K562 (cell line): ENCODE data around the gene SYMPK.

Source experiments
- AFF1 ChIP-seq, 2 experiments: fragments of 450-650 bp; IDR thresholded peaks; 2 replicates each; pipeline ENCODE4 v1.6.1; 2018; ENCODE audit warnings: mild to moderate bottlenecking in 2 of 2, low read depth in 1 of 2; ENCODE audit not compliant: partially characterized antibody in 2 of 2
- CTCF ChIP-seq, 3 experiments: IDR thresholded peaks in 2 of 3; conservative IDR thresholded peaks in 1 of 3; 2 replicates each; pipeline ENCODE4 v1.5.1; 2011 to 2012; ENCODE audit warnings: low read length in 3 of 3, mild to moderate bottlenecking in 3 of 3, control low read depth in 2 of 3, improper control_type of control experiment in 1 of 3, inconsistent platforms in 1 of 3, low read depth in 1 of 3, mixed read lengths in 1 of 3, moderate library complexity in 1 of 3; ENCODE audit not compliant: insufficient read depth in 2 of 3
- FOXA1 ChIP-seq: fragments of 450-650 bp; IDR thresholded peaks from 2 replicates; pipeline ENCODE4 v1.6.1; 2016; ENCODE audit warnings: mild to moderate bottlenecking, borderline replicate concordance
- MNT ChIP-seq, 2 experiments: fragments of 450-650 bp; conservative IDR thresholded peaks; 2 replicates each; pipeline ENCODE4 v1.6.1; 2017; ENCODE audit warnings: mild to moderate bottlenecking in 2 of 2, moderate library complexity in 2 of 2
- NR2C1 ChIP-seq, 2 experiments: fragments of 450-650 bp; IDR thresholded peaks; 2 replicates each; pipeline ENCODE4 v1.6.1; 2017; ENCODE audit warnings: mild to moderate bottlenecking in 2 of 2, antibody characterized with exemption in 1 of 2, inconsistent platforms in 1 of 2, missing compliant biosample characterization in 1 of 2, missing genetic modification characterization in 1 of 2
- PATZ1 ChIP-seq: fragments of 250-450 bp; sonication (Bioruptor Pico); IDR thresholded peaks from 2 replicates; pipeline ENCODE4 v1.5.0; 2020; ENCODE audit warnings: mild to moderate bottlenecking, borderline replicate concordance
- TAF1 ChIP-seq: IDR thresholded peaks from 2 replicates; pipeline ENCODE4 v1.6.1; 2011; ENCODE audit warnings: mild to moderate bottlenecking, low read length, moderate library complexity; ENCODE audit not compliant: insufficient read depth, control insufficient read depth, severe bottlenecking; ENCODE audit errors: extremely low read depth
- ZNF280A ChIP-seq: fragments of 450-650 bp; IDR thresholded peaks from 2 replicates; pipeline ENCODE4 v1.6.1; 2018; ENCODE audit warnings: mild to moderate bottlenecking, low read depth; ENCODE audit not compliant: partially characterized antibody

- no peak for TF ChIP-seq TAF1
- TF ChIP-seq CTCF (IDR thresholded peaks at IDR 0.05 in 2 of 3, conservative IDR thresholded peaks at IDR 0.05 in 1 of 3; ENCODE audit: insufficient read depth in 2 of 3, low read depth in 1 of 3, low read length in 3 of 3): no peak
- no peak for TF ChIP-seq ZNF280A
- no peak for TF ChIP-seq MNT (conservative IDR thresholded peaks at IDR 0.05)
- TF ChIP-seq AFF1 (IDR thresholded peaks at IDR 0.05; ENCODE audit: low read depth in 1 of 2, partially characterized antibody in 2 of 2): no peak
- no peak for TF ChIP-seq PATZ1 (CRISPR knock-in tag)
- TF ChIP-seq NR2C1 (IDR thresholded peaks at IDR 0.05): no peak
- TF ChIP-seq NR2C1 (tag; IDR thresholded peaks at IDR 0.05): no peak
- no peak for TF ChIP-seq FOXA1
Measured at GRCh38 chr19:45852983-45853382, 10.0 kb downstream of the SYMPK start.
